Common myeloid progenitor, CD34-positive (primary cell): Measurements from ENCODE around the gene CMTM8.

Experiments used
- CTCF ChIA-PET: fragments of 350-600 bp; sonication (Branson Sonifier 250); formaldehyde crosslinking; loops from one replicate; lab custom pipeline; 2021; ENCODE audit warnings: antibody characterized with exemption; lab: Charles Lee
- POLR2A ChIA-PET: fragments of 350-600 bp; sonication (Branson Sonifier 250); formaldehyde crosslinking; loops from one replicate; lab custom pipeline; 2021; ENCODE audit warnings: antibody characterized with exemption; lab: Charles Lee
- DNase-seq, 3 donors: peaks; one replicate each; pipeline versions ENCODE4 v3.0.0 to v3.0.0-alpha.2; 2013
- H3K27ac ChIP-seq, 2 experiments: 1 replicate in 1 of 2; 2 replicates in 1 of 2; pipeline ENCODE4 v1.7.0; 2013; ENCODE audit warnings: inconsistent platforms in 2 of 2, low read length in 2 of 2, mild to moderate bottlenecking in 2 of 2, low read depth in 1 of 2, moderate library complexity in 1 of 2; ENCODE audit not compliant: severe bottlenecking in 2 of 2, insufficient read depth in 1 of 2, poor library complexity in 1 of 2
- H3K27me3 ChIP-seq, 5 experiments: replicated peaks in 2 of 5; 1 replicate in 3 of 5; 2 replicates in 2 of 5; pipeline versions ENCODE4 v1.6.1 to v1.7.0; 2013; ENCODE audit warnings: low read length in 4 of 5, mild to moderate bottlenecking in 2 of 5, moderate library complexity in 2 of 5, inconsistent platforms in 1 of 5; ENCODE audit not compliant: insufficient read depth in 5 of 5, control insufficient read depth in 4 of 5
- H3K36me3 ChIP-seq, 4 experiments: 1 replicate in 2 of 4; 2 replicates in 2 of 4; pipeline versions ENCODE4 v1.6.1 to v1.7.0; 2013; ENCODE audit warnings: low read length in 3 of 4, control low read depth in 1 of 4, mild to moderate bottlenecking in 1 of 4; ENCODE audit not compliant: control insufficient read depth in 4 of 4, insufficient read depth in 4 of 4
- H3K4me1 ChIP-seq, 4 experiments: 1 replicate in 3 of 4; 2 replicates in 1 of 4; pipeline versions ENCODE4 v1.6.1 to v1.7.1; 2013; ENCODE audit warnings: low read length in 3 of 4, mild to moderate bottlenecking in 3 of 4, control low read depth in 1 of 4, inconsistent platforms in 1 of 4, moderate library complexity in 1 of 4; ENCODE audit not compliant: control insufficient read depth in 4 of 4, insufficient read depth in 4 of 4; ENCODE audit errors: control extremely low read depth in 1 of 4
- H3K4me3 ChIP-seq, 7 experiments: 1 replicate in 4 of 7; 2 replicates in 3 of 7; pipeline versions ENCODE4 v1.5.1 to v1.7.0; 2013; ENCODE audit warnings: mild to moderate bottlenecking in 7 of 7, low read length in 6 of 7, moderate library complexity in 6 of 7, inconsistent platforms in 2 of 7, low read depth in 2 of 7, control low read depth in 1 of 7; ENCODE audit not compliant: insufficient read depth in 4 of 7, control insufficient read depth in 1 of 7; ENCODE audit errors: extremely low read depth in 1 of 7
- H3K9me3 ChIP-seq, 5 experiments: 1 replicate in 4 of 5; 2 replicates in 1 of 5; pipeline versions ENCODE4 v1.6.1 to v1.7.1; 2013; ENCODE audit warnings: low read length in 4 of 5, mild to moderate bottlenecking in 2 of 5, inconsistent platforms in 1 of 5, low read depth in 1 of 5, moderate library complexity in 1 of 5; ENCODE audit not compliant: control insufficient read depth in 4 of 5, insufficient read depth in 2 of 5; ENCODE audit errors: control extremely low read depth in 1 of 5
- WGBS: methylation state at CpG from one replicate; pipeline ENCODE4 v1.1.5; 2013; ENCODE audit not compliant: insufficient coverage; 5-methylcytosine and 5-hydroxymethylcytosine counted together

Gene CMTM8

GRCh38 chr3:32404714-32405113 lies 166.2 kb downstream of the CMTM8 start:
- 82% methylated on average over 1 of the region's 1 CpG for WGBS
- no peak for DNase-seq
- Histone ChIP-seq H3K27ac (peak overlapping the region in 1 of 2 experiments; percentile 18), H3K4me3 (no peak overlapping the region), H3K27me3 (no peaks in the 10 kb centered on the region), H3K36me3 (peaks cover 0 to 34% (median 1%) of the 10 kb centered on the region in 4 experiments), H3K9me3 (no peaks in the 10 kb centered on the region), H3K4me1 (peaks cover 27 to 88% (median 60%) of the 10 kb centered on the region in 4 experiments)
- ChIA-PET CTCF (interaction anchor here (1.1 to 5.9 kb wide), 6 partner anchors 9 to 60 kb away, joined by 3 to 27 read pairs (median 6); no protein-coding TSS in a partner anchor), POLR2A (interaction anchor here (0.9 kb wide), 1 partner anchor 15 kb away, joined by 3 read pairs; no protein-coding TSS in a partner anchor)

GRCh38 chr3:32405155-32405554 lies 166.7 kb downstream of the CMTM8 start:
- ChIA-PET CTCF (interaction anchor here (1.1 to 5.9 kb wide), 7 partner anchors 9 to 60 kb away, joined by 3 to 27 read pairs (median 5); no protein-coding TSS in a partner anchor), POLR2A (interaction anchor here (0.9 kb wide), 1 partner anchor 15 kb away, joined by 3 read pairs; no protein-coding TSS in a partner anchor)
- peak overlapping the region in 1 of 2 experiments; percentile 18 for H3K27ac ChIP-seq
- peaks cover 0 to 35% (median 1%) of the 10 kb centered on the region in 4 experiments for H3K36me3 ChIP-seq
- H3K9me3 ChIP-seq, result no peaks in the 10 kb centered on the region
- 80% methylated on average over 1 of the region's 2 CpGs for WGBS
- H3K27me3 ChIP-seq, result no peaks in the 10 kb centered on the region
- DNase-seq, result no peak
- peaks cover 27 to 88% (median 61%) of the 10 kb centered on the region in 4 experiments for H3K4me1 ChIP-seq
- no peak overlapping the region for H3K4me3 ChIP-seq

GRCh38 chr3:32405711-32406323 lies 167.3 kb downstream of the CMTM8 start:
- H3K27ac ChIP-seq, result peak overlapping the region in 1 of 2 experiments; percentile 36
- H3K36me3 ChIP-seq, result peaks cover 0 to 35% (median 1%) of the 10 kb centered on the region in 4 experiments
- no peaks in the 10 kb centered on the region for H3K9me3 ChIP-seq
- no peaks in the 10 kb centered on the region for H3K27me3 ChIP-seq
- CTCF ChIA-PET, result interaction anchor here (0.8 to 5.9 kb wide), 8 partner anchors 8 to 80 kb away, joined by 3 to 27 read pairs (median 4); no protein-coding TSS in a partner anchor
- POLR2A ChIA-PET, result no interaction called here
- DNase-seq, result no peak
- H3K4me3 ChIP-seq, result no peak overlapping the region
- H3K4me1 ChIP-seq, result peaks cover 29 to 88% (median 62%) of the 10 kb centered on the region in 4 experiments
- 92% methylated on average over 2 of the region's 7 CpGs for WGBS

- ChIA-PET POLR2A (interaction anchor here (0.5 to 0.7 kb wide), 2 partner anchors 572 to 619 kb away, joined by 3 read pairs; no protein-coding TSS in a partner anchor), CTCF (interaction anchor here (1.1 to 5.9 kb wide), 6 partner anchors 8 to 79 kb away, joined by 3 to 27 read pairs (median 4); no protein-coding TSS in a partner anchor)
- Histone ChIP-seq H3K4me1 (peaks cover 26 to 83% (median 54%) of the 10 kb centered on the region in 4 experiments), H3K4me3 (peak overlapping the region in 2 of 7 experiments; percentile 20 to 29), H3K27me3 (no peaks in the 10 kb centered on the region), H3K9me3 (no peaks in the 10 kb centered on the region), H3K36me3 (peaks cover 0 to 36% (median 1%) of the 10 kb centered on the region in 4 experiments), H3K27ac (peak overlapping the region in 1 of 2 experiments; percentile 36)
- WGBS, result 55% methylated on average over 4 of the region's 7 CpGs
- peak in 2 of 3 donors; percentile 54 to 58 for DNase-seq
Measured at GRCh38 chr3:32406486-32407408, 168.3 kb downstream of the CMTM8 start.

GRCh38 chr3:32410367-32411246 lies 172.1 kb downstream of the CMTM8 start:
- Histone ChIP-seq H3K4me1 (peaks cover 27 to 69% (median 43%) of the 10 kb centered on the region in 4 experiments), H3K9me3 (no peaks in the 10 kb centered on the region), H3K27me3 (no peaks in the 10 kb centered on the region), H3K27ac (no peak overlapping the region), H3K36me3 (peaks cover 0 to 39% (median 0%) of the 10 kb centered on the region in 4 experiments), H3K4me3 (no peak overlapping the region)
- WGBS, result 90% methylated on average over 7 of the region's 10 CpGs
- ChIA-PET CTCF (interaction anchor here (0.9 to 2.6 kb wide), 6 partner anchors 9 to 112 kb away, joined by 3 to 7 read pairs (median 5); no protein-coding TSS in a partner anchor), POLR2A (interaction anchor here (1.4 kb wide), 1 partner anchor 9 kb away, joined by 4 read pairs; no protein-coding TSS in a partner anchor)
- peak in 1 of 3 donors; percentile 46 for DNase-seq

GRCh38 chr3:32411442-32411841 lies 173.0 kb downstream of the CMTM8 start:
- ChIA-PET CTCF (interaction anchor here (1.8 to 2.6 kb wide), 3 partner anchors 16 to 56 kb away, joined by 6 to 7 read pairs (median 6); no protein-coding TSS in a partner anchor), POLR2A (no interaction called here)
- H3K4me1 ChIP-seq, result peaks cover 20 to 61% (median 41%) of the 10 kb centered on the region in 4 experiments
- H3K27ac ChIP-seq, result no peak overlapping the region
- no peak for DNase-seq
- no peak overlapping the region for H3K4me3 ChIP-seq
- no peaks in the 10 kb centered on the region for H3K27me3 ChIP-seq
- 97% methylated on average over 4 of the region's 5 CpGs for WGBS
- H3K9me3 ChIP-seq, result no peaks in the 10 kb centered on the region
- H3K36me3 ChIP-seq, result peaks cover 0 to 35% (median 0%) of the 10 kb centered on the region in 4 experiments
